IMR-90 (cell line): ENCODE measurements around the gene MTNR1B.

ENCODE experiments used
- CTCF ChIP-seq: conservative IDR thresholded peaks from 2 replicates; pipeline ENCODE4 v1.5.1; 2012; ENCODE audit warnings: mild to moderate bottlenecking, low read depth, low read length, improper control_type of control experiment
- POLR2A ChIP-seq: IDR thresholded peaks from 2 replicates; pipeline ENCODE4 v1.6.1; 2012; ENCODE audit warnings: mild to moderate bottlenecking, low read depth, low read length
- RAD21 ChIP-seq: IDR thresholded peaks from 2 replicates; pipeline ENCODE4 v1.6.1; 2012; ENCODE audit warnings: low read length, improper control_type of control experiment
- SMC3 ChIP-seq: fragments of 150-350 bp; IDR thresholded peaks from 2 replicates; pipeline ENCODE4 v1.6.1; 2016; ENCODE audit warnings: low read depth, mild to moderate bottlenecking, antibody characterized with exemption, low read length, moderate library complexity
- USF2 ChIP-seq: fragments of 150-350 bp; IDR thresholded peaks from 2 replicates; pipeline ENCODE4 v1.6.1; 2017; ENCODE audit warnings: mild to moderate bottlenecking, antibody characterized with exemption, low read length, low read depth

DNA sequence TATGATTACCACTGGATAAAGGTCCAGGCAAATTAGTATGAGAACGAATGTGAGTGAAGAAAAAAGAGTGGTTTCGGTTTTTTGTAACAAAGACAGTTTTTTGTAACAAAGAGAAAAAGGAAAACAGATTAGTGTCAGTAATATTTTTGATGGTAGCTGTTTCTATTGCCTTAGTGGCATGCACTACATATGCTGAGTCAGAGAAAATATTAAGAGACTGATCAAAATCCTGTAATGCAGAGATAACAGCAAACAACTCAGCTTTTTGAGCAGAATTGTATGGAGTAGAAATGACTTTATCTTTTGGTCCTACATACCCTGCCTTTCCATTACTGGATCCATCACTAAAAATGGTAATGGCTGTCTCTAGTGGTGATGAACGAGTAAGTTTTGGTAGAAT, 22.7 kb upstream of the MTNR1B start:
- TF ChIP-seq POLR2A (no peak), USF2 (no peak), RAD21 (no peak), SMC3 (no peak), CTCF (no peak)
